Measurements from ENCODE around the gene KRTAP17-1.

DNA sequence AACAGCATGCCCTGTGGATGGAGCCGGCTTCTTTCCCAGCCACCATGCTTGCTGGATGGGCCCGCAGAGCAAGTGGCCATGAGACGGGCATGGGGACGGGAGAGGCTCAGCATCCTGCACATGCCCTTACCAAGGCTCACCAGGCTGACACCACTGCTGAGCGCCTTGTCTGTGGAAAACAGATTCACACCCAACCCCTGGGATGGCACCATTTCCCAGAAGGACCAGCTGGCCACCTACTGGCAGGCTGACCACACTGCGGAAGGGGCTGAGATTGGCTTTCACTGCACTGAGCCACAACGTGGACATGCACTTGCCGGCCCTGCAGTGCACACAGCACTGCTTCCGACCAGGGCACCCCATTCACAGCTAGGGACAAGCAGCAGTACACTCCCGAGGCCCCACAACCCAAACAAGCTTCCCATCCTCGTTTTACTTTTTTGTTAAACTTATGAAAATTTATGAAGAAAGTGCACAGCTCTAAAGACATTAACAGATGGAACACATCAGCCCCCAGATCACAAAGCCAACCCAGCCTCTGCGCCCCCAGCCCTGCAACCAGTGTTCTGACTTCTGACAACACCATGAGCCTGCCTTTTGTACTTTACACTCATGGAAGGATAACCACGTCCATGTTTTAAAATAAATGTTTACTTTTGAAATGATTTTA is 13.9 kb upstream of the KRTAP17-1 start:
- TF ChIP-seq, protein P1, sequence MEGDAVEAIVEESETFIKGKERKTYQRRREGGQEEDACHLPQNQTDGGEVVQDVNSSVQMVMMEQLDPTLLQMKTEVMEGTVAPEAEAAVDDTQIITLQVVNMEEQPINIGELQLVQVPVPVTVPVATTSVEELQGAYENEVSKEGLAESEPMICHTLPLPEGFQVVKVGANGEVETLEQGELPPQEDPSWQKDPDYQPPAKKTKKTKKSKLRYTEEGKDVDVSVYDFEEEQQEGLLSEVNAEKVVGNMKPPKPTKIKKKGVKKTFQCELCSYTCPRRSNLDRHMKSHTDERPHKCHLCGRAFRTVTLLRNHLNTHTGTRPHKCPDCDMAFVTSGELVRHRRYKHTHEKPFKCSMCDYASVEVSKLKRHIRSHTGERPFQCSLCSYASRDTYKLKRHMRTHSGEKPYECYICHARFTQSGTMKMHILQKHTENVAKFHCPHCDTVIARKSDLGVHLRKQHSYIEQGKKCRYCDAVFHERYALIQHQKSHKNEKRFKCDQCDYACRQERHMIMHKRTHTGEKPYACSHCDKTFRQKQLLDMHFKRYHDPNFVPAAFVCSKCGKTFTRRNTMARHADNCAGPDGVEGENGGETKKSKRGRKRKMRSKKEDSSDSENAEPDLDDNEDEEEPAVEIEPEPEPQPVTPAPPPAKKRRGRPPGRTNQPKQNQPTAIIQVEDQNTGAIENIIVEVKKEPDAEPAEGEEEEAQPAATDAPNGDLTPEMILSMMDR (IDR thresholded peaks at IDR 0.05), result peak in 5 of 6 experiments; percentile 11 to 72 (median 69)
- no peak for TF ChIP-seq POLR2A (IDR thresholded peaks at IDR 0.05)
